Measurements from ENCODE around the gene E2F1.
A peak's percentile ranks its signal among the peaks of the same experiment; 100 is the strongest.

The E2F1 gene

GRCh38 chr20:33669873-33670640, 16.1 kb downstream of the E2F1 start:
- no peak for DNase-seq

GRCh38 chr20:33669224-33669623, 17.0 kb downstream of the E2F1 start:
- DNase-seq, result no peak

- DNase-seq, result no peak
Observed at GRCh38 chr20:33668466-33669155, 17.6 kb downstream of the E2F1 start.

- DNase-seq, result peak; percentile 79
Observed at GRCh38 chr20:33667676-33668465, 18.3 kb downstream of the E2F1 start.

- peak; percentile 58 for DNase-seq
Observed at GRCh38 chr20:33667245-33667675, 18.9 kb downstream of the E2F1 start.

- peak; percentile 78 for DNase-seq
Observed at GRCh38 chr20:33666293-33667244, 19.6 kb downstream of the E2F1 start, which contains the start of gene ACTL10. ACTL10 (plus strand) TSS chr20:33666943; CDS start chr20:33667498, 555 bp downstream.

GRCh38 chr20:33664762-33665144, 21.4 kb downstream of the E2F1 start:
- DNase-seq, result no peak

- DNase-seq, result no peak
Observed at GRCh38 chr20:33664085-33664761, 22.0 kb downstream of the E2F1 start.

- DNase-seq, result peak; percentile 88
Observed at GRCh38 chr20:33663161-33664084, 22.8 kb downstream of the E2F1 start.

GRCh38 chr20:33662172-33662571, 24.0 kb downstream of the E2F1 start, which contains the start of gene C20orf144:
C20orf144 (plus strand) TSS chr20:33662327; CDS start chr20:33662346, 19 bp downstream.
- no peak for DNase-seq

GRCh38 chr20:33660685-33661058, 25.5 kb downstream of the E2F1 start:
- DNase-seq, result no peak

- DNase-seq, result no peak
Observed at GRCh38 chr20:33660035-33660684, 26.0 kb downstream of the E2F1 start.

- DNase-seq, result no peak
Observed at GRCh38 chr20:33659341-33660034, 26.7 kb downstream of the E2F1 start.

- DNase-seq, result no peak
Observed at GRCh38 chr20:33658929-33659328, 27.3 kb downstream of the E2F1 start.

- DNase-seq, result no peak
Observed at GRCh38 chr20:33658510-33658909, 27.7 kb downstream of the E2F1 start.

- DNase-seq, result no peak
Observed at GRCh38 chr20:33657704-33658095, 28.5 kb downstream of the E2F1 start.

GRCh38 chr20:33656783-33657703, 29.1 kb downstream of the E2F1 start:
- DNase-seq, result no peak
